NCI-H524 treated with DMSO at 0.1 percent for 48 hours (cell line): ENCODE results near the gene MIGA1.
"Not testable (repeated sequence)": the region's sequence is repeated elsewhere in the genome, so short reads cannot be mapped to it uniquely, and the experiment has no call there.

Experiments
- DNase-seq: peaks from one replicate; lab custom pipeline; 2025; lab: John Stamatoyannopoulos, UW

MIGA1 gene

DNA sequence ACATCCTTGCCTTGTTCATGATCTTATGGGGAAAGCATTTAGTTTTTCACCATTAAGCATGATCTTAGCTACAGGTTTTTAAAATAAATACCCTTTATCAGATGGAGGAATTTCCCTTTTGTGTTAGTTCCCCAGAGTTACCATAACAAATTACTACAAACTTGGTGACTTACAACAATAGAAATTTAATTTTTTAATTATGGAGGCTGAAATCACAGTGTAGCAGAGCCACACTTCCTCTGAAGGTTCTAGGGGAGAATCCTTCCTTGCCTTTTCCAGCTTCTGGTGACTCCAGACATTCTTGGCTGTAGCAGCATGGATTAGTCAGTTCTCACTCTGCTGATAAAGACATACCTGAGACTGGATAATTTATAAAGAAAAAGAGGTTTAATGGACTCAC is 18.5 kb downstream of the MIGA1 start:
- DNase-seq = no peak

- DNase-seq = no peak
These were observed 22.6 kb downstream of the MIGA1 start for GRCh38 chr1:77802026-77802425.

DNA sequence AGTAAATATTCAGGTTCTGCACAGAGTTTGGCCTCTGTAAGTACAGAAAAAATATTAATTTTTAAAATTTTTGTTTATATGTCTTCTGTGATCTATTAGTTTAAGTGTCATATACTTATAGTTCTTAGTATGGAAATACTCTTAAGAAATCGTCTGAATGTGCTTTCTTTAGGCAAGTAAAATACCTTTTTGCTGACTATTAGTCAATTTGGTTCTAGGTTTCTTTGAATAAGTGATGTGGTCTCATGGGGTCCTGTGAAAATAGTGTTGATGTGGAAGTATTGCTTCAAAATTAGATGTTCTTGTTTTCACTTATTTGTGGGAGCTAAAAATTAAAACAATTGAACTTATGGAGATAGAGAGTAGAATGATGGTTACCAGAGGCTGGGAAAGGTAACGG is 23.9 kb downstream of the MIGA1 start:
- no peak for DNase-seq

GRCh38 chr1:77809787-77810462 is 30.5 kb downstream of the MIGA1 start:
- not testable (repeated sequence) for DNase-seq

DNA sequence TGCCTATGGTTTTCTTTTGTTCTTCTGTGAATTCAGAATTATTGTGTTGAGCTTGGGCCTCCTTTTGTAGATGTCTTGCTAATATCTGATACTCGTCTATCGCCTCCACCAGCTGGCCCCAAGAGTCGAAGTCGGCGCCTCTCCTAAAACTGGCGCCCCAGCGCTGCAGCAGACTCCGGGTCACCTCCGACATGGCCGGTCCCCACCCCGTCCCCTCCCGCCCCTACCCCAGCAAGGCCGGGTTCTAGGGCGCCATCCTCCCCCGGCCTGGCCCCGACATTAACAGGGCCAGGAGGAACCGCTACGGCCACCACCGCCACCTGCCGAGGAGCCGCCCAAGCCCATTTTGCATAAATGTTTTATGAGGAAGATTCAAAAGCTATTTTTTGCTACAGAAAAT is 32.1 kb downstream of the MIGA1 start:
- not testable (repeated sequence) for DNase-seq

DNA sequence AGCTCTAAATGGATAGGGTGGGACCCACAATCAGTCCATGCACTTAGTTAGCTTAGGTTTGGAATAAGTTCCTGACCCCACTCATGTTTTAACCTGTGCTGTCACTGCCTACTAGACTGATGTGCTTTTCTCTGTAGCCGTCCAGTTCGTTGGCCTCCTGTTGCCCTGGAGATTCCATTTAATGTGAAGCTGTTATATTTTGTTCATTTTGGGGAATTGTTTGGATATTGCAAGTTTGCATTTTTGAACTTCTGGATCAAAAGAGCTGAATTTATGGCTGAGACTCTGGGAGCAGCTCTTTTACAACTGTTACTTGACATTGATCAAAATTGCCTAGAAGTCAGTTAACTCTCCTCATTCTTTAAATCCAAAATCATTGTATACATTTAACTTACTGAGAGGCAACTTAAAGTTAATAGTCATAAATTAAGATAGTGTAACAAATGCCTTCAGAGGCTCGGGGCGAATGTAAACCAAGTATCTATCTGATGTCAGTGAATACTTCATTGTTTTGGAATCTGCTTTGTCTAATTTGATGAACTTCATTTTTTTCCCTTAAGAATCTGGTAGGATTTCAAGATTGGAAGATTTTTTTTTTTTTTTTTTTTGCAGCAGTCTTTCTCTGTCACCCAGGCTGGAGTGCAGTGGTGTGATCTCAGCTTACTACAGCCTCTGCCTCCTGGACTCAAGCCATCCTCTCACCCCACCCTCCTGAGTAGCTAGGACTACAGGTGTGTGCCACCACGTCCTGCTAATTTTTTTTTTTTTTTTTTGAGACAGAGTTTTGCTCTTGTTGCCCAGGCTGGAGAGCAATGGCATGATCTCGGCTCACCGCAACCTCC is 38.1 kb downstream of the MIGA1 start:
- DNase-seq = no peak

DNA sequence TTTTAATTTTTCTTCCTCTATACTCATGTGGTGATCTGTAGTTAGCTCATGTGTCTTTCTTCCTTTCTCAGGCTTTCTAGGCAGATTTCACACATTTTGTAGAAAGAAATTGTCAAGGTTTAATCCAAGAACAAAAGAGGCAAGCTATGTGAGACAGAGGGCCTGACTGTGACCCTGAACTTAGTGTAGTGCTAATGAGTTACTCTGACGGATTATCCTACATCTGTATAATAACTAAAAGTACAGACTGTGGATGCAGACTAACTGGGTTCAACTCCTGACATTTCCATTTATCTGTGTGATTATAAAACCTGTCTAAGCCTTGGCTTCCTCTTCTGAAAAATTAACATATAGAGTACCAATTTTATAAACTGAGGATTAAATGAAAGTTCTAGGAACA is 40.7 kb downstream of the MIGA1 start:
- no peak for DNase-seq

DNA sequence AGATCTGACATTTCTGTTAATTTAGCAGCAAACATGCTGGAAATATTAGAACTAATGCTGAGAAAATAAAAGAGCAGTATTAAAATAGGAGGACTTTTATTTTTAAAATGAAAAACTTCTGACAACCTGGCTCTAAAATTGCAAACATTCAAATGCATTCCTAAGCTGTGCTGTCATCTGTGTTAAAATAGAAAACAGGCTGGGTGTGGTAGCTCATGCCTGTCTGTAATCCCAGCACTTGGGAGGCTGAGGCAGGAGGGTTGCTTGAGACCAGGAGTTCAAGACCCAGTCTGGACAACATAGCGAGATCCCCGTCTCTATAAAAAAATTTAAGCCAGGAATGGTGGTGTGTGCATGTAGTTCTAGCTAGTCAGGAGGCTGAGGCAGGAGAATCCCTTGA is 44.6 kb downstream of the MIGA1 start:
- no peak for DNase-seq

DNA sequence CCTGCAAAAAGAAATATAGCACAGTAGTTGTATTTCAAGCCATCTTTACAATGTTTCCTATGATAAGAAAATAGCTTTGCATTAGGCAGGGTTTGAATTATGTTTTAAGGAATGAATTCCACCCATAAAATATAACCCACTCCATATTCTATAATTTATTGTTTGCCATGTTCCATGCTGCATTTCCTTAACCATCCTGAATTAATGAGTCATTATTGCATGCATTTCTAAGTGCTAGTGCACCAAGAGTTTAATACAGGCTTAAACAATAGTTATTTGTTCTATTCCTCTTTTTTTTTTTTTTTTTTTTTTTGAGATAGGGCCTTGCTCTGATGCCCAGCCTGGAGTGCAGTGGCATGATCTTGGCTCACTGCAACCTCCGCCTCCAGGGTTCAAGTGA is 45.2 kb downstream of the MIGA1 start:
- DNase-seq = no peak

DNA sequence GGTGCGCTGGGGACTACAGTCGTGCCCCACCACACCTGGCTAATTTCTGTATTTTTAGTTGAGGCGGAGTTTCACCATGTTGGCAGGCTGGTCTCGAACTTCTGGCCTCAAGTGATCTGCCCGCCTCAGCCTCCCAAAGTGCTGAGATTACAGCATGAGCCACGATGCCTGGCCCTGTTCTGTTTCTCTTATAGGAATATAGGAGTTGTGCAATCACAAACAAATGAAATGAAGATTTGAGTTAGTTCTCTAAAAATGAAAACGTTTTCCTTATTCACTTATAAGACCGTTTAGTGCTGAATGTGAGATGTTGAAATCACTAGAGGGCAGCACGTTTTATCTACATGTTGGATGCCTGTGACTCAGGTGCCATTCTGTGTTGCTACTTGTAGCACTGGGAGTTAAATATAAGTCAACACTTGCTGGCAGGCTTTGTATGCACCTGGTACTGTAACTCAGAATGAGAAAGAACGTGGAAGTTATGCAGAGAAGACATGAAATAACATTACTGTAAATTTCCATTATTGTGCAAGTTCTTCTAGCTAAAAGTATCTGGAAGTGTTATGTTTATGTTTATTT is 45.8 kb downstream of the MIGA1 start:
- peak; percentile 8 for DNase-seq

DNA sequence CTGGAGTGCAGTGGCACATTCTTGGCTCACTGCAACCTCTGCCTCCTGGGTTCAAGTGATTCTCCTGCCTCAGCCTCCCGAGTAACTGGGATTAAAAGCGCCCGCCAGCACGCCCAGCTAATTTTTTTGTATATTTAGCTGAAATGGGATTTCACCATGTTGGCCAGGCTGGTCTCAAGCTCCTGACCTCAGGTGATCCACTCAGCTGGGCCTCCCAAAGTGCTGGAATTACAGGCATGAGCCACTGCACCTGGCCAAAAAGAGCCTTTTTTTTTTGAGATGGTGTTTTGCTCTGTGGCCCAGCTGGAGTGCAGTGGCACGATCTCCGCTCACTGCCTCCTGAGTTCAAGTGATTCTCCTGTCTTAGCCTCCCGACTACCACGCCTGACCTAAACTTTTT is 47.4 kb downstream of the MIGA1 start:
- not testable (repeated sequence) for DNase-seq

DNA sequence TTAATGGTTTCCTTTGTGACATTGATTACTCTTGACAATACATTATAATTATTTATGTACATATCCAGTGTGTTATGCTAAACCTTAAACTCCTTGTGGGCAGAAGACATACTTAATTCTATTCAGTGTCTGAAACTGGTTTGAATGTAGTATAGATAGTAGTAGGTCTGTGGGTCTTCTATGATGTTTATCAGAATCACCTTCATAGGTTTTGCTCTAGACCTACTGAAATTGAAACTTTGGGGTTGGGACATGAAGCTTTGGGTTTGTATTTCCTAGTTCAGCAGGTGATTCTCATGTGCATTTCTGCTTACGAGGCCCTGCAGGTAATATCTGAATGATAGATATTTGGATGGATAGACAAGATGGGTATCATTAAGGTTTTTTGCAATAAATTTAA is 48.6 kb downstream of the MIGA1 start:
- DNase-seq = no peak

DNA sequence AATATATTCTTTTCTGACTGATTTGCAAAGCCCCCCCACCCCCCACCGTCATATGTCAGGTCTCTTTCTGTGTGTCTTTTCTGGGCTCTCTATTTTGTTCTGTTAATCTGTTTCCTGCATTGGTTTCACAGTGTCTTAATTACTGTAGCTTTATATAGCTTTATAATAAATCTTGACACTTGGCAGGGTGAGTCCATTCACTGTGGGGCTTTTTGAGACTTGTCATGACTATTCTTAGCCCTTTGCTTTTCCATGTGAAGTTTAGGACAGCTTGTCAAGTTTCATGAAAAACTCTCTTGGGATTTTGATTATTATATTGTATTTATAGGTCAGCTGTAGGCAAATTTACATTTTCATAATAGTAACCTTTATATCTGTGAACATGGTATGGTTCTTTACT is 50.4 kb downstream of the MIGA1 start:
- DNase-seq = no peak

- DNase-seq = no peak
These were observed 51.5 kb downstream of the MIGA1 start for GRCh38 chr1:77830946-77831345.

DNA sequence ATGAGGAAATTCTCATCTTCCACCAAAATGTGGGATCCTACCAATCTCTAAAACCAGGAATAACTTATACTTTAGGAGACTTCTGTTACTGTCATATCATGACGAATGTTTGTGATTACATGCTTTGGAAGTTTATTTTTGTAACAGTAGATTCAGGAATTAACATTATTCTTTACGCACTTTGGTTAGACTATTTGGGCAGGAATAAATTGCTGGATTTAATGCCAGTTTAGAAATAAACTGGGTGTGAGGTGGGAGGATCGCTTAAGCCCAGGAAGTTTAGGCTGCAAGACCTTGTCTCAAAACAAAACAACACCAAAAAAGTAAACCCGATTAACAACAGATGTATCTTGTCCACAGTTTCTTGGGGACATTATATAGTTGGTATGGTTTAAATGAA is 52.1 kb downstream of the MIGA1 start:
- no peak for DNase-seq

GRCh38 chr1:77831976-77832711 is 52.7 kb downstream of the MIGA1 start:
- no peak for DNase-seq

DNA sequence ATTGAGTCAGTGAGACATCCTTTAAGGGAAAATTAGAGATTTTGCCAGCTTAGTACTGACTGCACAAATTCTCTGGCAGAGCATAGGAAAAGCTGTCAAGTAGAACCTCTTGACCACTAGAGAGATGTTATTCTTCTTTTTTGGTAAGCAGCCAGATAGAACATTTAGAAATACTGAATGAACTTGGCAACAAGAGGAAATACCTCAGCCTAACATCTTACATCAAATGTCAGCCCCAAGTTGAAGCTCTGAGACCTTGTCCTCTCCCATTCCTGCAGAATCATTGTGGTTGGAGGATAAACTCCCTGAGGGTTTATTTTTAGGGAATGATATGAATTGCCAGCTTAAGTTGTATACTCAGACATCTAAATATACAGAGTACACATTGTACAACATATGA is 53.5 kb downstream of the MIGA1 start:
- DNase-seq = no peak

DNA sequence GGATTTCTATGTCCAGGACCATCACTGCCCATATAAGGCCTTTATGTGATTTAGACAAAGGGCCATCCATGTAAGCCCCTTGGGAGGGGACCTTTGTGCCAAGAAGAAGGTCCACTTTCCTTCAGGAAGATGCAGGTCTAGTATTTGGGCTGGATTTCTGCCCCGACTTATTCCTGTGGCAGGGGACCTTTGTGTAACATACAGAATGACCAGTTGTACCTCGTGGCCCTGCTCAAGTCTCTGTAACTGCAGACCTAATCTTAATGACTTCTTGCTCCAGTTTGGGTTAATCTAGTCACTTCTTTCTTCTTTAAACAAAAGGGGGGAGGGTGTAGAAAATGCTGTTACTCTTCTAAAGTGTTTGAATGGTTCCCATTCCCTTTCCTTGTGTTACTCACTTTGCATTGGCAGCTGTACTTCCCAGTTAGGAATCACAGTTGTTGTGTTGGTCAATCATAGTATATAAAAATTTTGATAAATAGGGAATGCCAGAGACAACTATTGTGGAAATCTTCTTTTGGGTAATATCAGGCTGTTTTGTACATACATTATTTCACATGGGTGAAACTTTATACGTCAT is 54.2 kb downstream of the MIGA1 start:
- no peak for DNase-seq

- DNase-seq = no peak
These were observed 55.4 kb downstream of the MIGA1 start for GRCh38 chr1:77834771-77835334.

DNA sequence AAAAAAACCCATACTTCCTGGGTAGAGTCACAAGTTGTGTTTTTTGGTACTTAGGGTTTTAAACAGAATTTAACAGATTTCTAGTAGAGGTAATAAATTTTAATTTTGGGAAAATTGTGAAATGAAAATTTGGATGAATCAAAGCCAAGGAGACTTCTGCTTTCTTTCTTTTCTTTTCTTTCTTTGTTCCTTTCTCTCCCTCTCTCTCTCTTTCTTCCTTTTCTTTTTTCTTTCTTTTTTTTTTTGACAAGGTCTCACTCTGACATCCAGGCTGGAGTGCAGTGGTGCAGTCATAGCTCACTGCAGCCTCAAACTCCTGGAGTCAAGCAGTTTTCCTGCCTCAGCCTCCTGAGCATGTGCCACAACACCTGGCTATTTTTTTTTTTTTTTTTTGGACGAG is 62.1 kb downstream of the MIGA1 start:
- DNase-seq = no peak

- DNase-seq = no peak
These were observed 66.5 kb downstream of the MIGA1 start for GRCh38 chr1:77845951-77846350.

- DNase-seq = no peak
These were observed 67.5 kb downstream of the MIGA1 start for GRCh38 chr1:77846966-77847365.
